ENCODE data around the gene LIG1.

DNA sequence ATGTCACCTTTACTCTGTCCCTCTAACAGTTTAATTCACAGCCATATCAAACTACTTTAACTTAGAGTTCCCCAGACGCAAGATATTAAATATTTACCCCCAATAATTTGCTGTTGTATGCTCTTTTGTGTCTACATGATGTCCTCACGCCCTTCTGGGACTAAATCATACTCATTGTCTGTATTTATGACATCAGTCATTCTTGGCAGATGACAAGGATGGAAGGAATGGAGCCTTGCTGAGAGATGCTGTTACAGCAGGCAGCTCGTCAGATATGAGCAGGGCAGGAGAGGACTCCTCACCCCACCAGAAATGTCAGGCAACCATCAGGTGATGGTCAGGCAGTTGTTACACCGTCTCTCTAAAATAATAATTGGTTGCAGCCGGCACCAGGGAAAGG, 43.8 kb upstream of the LIG1 start:
- TF ChIP-seq EP300 (IDR thresholded peaks at IDR 0.05; ENCODE audit: low read depth in 2 of 2, low read length in 2 of 2) (no peak), EP300 (CRISPR knock-in tag; IDR thresholded peaks at IDR 0.05; ENCODE audit: borderline replicate concordance) (no peak)
- TF ChIP-seq, protein P1, sequence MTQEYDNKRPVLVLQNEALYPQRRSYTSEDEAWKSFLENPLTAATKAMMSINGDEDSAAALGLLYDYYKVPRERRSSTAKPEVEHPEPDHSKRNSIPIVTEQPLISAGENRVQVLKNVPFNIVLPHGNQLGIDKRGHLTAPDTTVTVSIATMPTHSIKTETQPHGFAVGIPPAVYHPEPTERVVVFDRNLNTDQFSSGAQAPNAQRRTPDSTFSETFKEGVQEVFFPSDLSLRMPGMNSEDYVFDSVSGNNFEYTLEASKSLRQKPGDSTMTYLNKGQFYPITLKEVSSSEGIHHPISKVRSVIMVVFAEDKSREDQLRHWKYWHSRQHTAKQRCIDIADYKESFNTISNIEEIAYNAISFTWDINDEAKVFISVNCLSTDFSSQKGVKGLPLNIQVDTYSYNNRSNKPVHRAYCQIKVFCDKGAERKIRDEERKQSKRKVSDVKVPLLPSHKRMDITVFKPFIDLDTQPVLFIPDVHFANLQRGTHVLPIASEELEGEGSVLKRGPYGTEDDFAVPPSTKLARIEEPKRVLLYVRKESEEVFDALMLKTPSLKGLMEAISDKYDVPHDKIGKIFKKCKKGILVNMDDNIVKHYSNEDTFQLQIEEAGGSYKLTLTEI (CRISPR knock-in tag; conservative IDR thresholded peaks at IDR 0.05), result no peak
